ENCODE results near the gene DUSP15.
"Not testable (repeated sequence)": the region's sequence is repeated elsewhere in the genome, so short reads cannot be mapped to it uniquely, and the experiment has no call there.

DUSP15 gene

GRCh38 chr20:31829731-31830130 is 40.6 kb downstream of the DUSP15 start:
- no peak for ATAC-seq
- TF ChIP-seq ZC3H10 (CRISPR knock-in tag; IDR thresholded peaks at IDR 0.05): no peak
- no peak for TF ChIP-seq ZNF70 (CRISPR knock-in tag; IDR thresholded peaks at IDR 0.05)
- no peak for TF ChIP-seq ZNF8 (CRISPR knock-in tag; IDR thresholded peaks at IDR 0.05)
- TF ChIP-seq OSR1 (CRISPR knock-in tag; IDR thresholded peaks at IDR 0.05): no peak
- TF ChIP-seq PPARA (CRISPR knock-in tag; IDR thresholded peaks at IDR 0.05; ENCODE audit: borderline replicate concordance): no peak
- TF ChIP-seq CREB5 (CRISPR knock-in tag; IDR thresholded peaks at IDR 0.05; ENCODE audit: low read depth): no peak
- no peak for TF ChIP-seq ZFP30 (CRISPR knock-in tag; IDR thresholded peaks at IDR 0.05)
- no peak for TF ChIP-seq TSHZ2 (CRISPR knock-in tag; IDR thresholded peaks at IDR 0.05)
- TF ChIP-seq POU6F1 (CRISPR knock-in tag; IDR thresholded peaks at IDR 0.05; ENCODE audit: borderline replicate concordance, low read depth): no peak
- no peak for TF ChIP-seq CSDC2 (CRISPR knock-in tag; IDR thresholded peaks at IDR 0.05)
- no peak for TF ChIP-seq ISL1 (CRISPR knock-in tag; IDR thresholded peaks at IDR 0.05)
- TF ChIP-seq TOX (CRISPR knock-in tag; IDR thresholded peaks at IDR 0.05; ENCODE audit: borderline replicate concordance): no peak
- TF ChIP-seq ZFP3 (CRISPR knock-in tag; IDR thresholded peaks at IDR 0.05): no peak
- TF ChIP-seq GLIS3 (CRISPR knock-in tag; IDR thresholded peaks at IDR 0.05): no peak
- TF ChIP-seq TCF4 (CRISPR knock-in tag; IDR thresholded peaks at IDR 0.05; ENCODE audit: borderline replicate concordance): no peak
- TF ChIP-seq CSRNP3 (CRISPR knock-in tag; IDR thresholded peaks at IDR 0.05): no peak
- no peak for TF ChIP-seq PATZ1 (CRISPR knock-in tag; IDR thresholded peaks at IDR 0.05; ENCODE audit: borderline replicate concordance)
- TF ChIP-seq ESRRG (CRISPR knock-in tag; IDR thresholded peaks at IDR 0.05): no peak
- TF ChIP-seq ZNF565 (CRISPR knock-in tag; conservative IDR thresholded peaks at IDR 0.05; ENCODE audit: low read depth): no peak

GRCh38 chr20:31828016-31828415 is 42.3 kb downstream of the DUSP15 start:
- not testable (repeated sequence) for ATAC-seq

GRCh38 chr20:31827059-31827458 is 43.3 kb downstream of the DUSP15 start:
- no peak for TF ChIP-seq ZNF565 (CRISPR knock-in tag; conservative IDR thresholded peaks at IDR 0.05; ENCODE audit: low read depth)
- no peak for TF ChIP-seq BACH2 (CRISPR knock-in tag; IDR thresholded peaks at IDR 0.05; ENCODE audit: borderline replicate concordance)
- no peak for TF ChIP-seq CSRNP3 (CRISPR knock-in tag; IDR thresholded peaks at IDR 0.05)
- TF ChIP-seq ZNF70 (CRISPR knock-in tag; IDR thresholded peaks at IDR 0.05): no peak
- no peak for TF ChIP-seq CSDC2 (CRISPR knock-in tag; IDR thresholded peaks at IDR 0.05)
- TF ChIP-seq GLIS3 (CRISPR knock-in tag; IDR thresholded peaks at IDR 0.05): no peak
- no peak for TF ChIP-seq POU6F1 (CRISPR knock-in tag; IDR thresholded peaks at IDR 0.05; ENCODE audit: borderline replicate concordance, low read depth)
- TF ChIP-seq ZNF8 (CRISPR knock-in tag; IDR thresholded peaks at IDR 0.05): no peak
- no peak for TF ChIP-seq RARB (CRISPR knock-in tag; IDR thresholded peaks at IDR 0.05)
- no peak for ATAC-seq

Data from SK-N-SH treated with all-trans-retinoic acid at 6 μM for 48 hours (cell line).